Karpas-422 (cell line): ENCODE data around the gene AQP12A. TPM values are rescaled to one million over a fixed set of nuclear protein-coding genes. Genes with fewer than 3 reads are reported as not detected.
"Not testable (repeated sequence)": the region's sequence is repeated elsewhere in the genome, so short reads cannot be mapped to it uniquely, and the experiment has no call there.

ENCODE experiments used
- DNase-seq: peaks from one replicate; pipeline ENCODE4 v3.0.0-alpha.2; 2015
- H2AFZ ChIP-seq: fragments of 200-600 bp; sonication (generic); 2 replicates; pipeline ENCODE4 v1.6.1; 2014; ENCODE audit warnings: antibody characterized with exemption, low read length, mixed read lengths
- H3K27ac ChIP-seq: fragments of 200-600 bp; sonication (generic); 2 replicates; pipeline ENCODE4 v1.5.1; 2014; ENCODE audit warnings: mild to moderate bottlenecking, low read length, moderate library complexity
- H3K27me3 ChIP-seq: fragments of 200-600 bp; sonication (generic); 2 replicates; pipeline ENCODE4 v1.6.1; 2014; ENCODE audit warnings: low read length, mixed read lengths
- H3K36me3 ChIP-seq: fragments of 200-600 bp; sonication (generic); 2 replicates; pipeline ENCODE4 v1.6.1; 2014; ENCODE audit warnings: low read length, mixed read lengths; ENCODE audit not compliant: insufficient read depth
- H3K4me1 ChIP-seq: fragments of 200-600 bp; sonication (generic); 2 replicates; pipeline ENCODE4 v1.6.1; 2014; ENCODE audit warnings: mild to moderate bottlenecking, low read length, mixed read lengths
- H3K4me2 ChIP-seq: fragments of 200-600 bp; sonication (generic); 2 replicates; pipeline ENCODE4 v1.6.1; 2014; ENCODE audit warnings: low read length, low read depth, mild to moderate bottlenecking; ENCODE audit not compliant: poor library complexity, severe bottlenecking
- H3K4me3 ChIP-seq: fragments of 200-600 bp; sonication (generic); 2 replicates; pipeline ENCODE4 v1.5.1; 2014; ENCODE audit warnings: mild to moderate bottlenecking, antibody characterized with exemption, low read length, mixed read lengths
- H3K79me2 ChIP-seq: fragments of 200-600 bp; sonication (generic); 2 replicates; pipeline ENCODE4 v1.6.1; 2014; ENCODE audit warnings: mild to moderate bottlenecking, low read length, mixed read lengths
- H3K9ac ChIP-seq: fragments of 200-600 bp; sonication (generic); 2 replicates; pipeline ENCODE4 v1.6.0; 2014; ENCODE audit warnings: low read length
- H3K9me2 ChIP-seq: fragments of 200-600 bp; sonication (generic), shearing (Covaris generic); replicated peaks from 2 replicates; pipeline ENCODE4 v1.6.0; 2014; ENCODE audit warnings: mild to moderate bottlenecking, low read length, moderate library complexity; ENCODE audit not compliant: insufficient read depth
- H3K9me3 ChIP-seq: fragments of 300-700, 200-600 bp; sonication (generic); 2 replicates; pipeline ENCODE4 v1.6.1; 2014; ENCODE audit warnings: low read length, mixed read lengths
- H4K20me1 ChIP-seq: fragments of 200-600 bp; sonication (generic); 2 replicates; pipeline ENCODE4 v1.6.1; 2014; ENCODE audit warnings: mild to moderate bottlenecking, antibody characterized with exemption, low read length, low read depth; ENCODE audit not compliant: insufficient read depth
- total RNA-seq: library from RNA; depleted of rRNA; stranded (reverse); fragments of >200 nt; shearing (Covaris generic); gene quantifications from 2 replicates; pipeline ENCODE4 v1.2.3, GENCODE V29; 2014; ENCODE audit warnings: low replicate concordance

AQP12A gene
- total RNA-seq, 1 experiment from 2014 or later: not detected

DNA sequence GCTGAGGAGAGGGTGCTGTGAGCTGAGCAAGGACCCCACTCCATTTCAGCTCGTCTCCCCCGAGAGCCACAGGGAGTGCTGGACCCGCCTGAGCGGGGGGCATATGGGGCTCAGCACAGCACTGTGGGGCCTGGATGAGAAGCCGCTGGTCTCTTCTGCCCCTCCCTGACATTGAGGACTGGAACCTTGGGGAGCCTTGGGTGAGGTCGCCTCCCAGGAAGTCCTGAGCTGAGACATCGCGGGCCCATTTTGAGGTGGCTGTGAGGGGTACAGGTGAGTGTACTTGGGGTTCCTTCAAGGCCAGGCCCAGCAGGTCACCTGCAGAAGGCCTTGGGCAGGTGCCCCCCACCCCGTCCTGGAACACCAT lies 3.1 kb upstream of the AQP12A start:
- H3K27ac ChIP-seq: no peak overlapping the region
- no peaks in the 10 kb centered on the region for H3K9me3 ChIP-seq
- H3K79me2 ChIP-seq: no peaks in the 10 kb centered on the region
- no peaks in the 10 kb centered on the region for H4K20me1 ChIP-seq
- no peak overlapping the region for H3K4me2 ChIP-seq
- no peak for DNase-seq
- no peaks in the 10 kb centered on the region for H3K9me2 ChIP-seq
- no peaks in the 10 kb centered on the region for H3K36me3 ChIP-seq
- H2AFZ ChIP-seq: no peak overlapping the region
- H3K9ac ChIP-seq: no peak overlapping the region
- H3K4me1 ChIP-seq: no peaks in the 10 kb centered on the region
- H3K4me3 ChIP-seq: no peak overlapping the region
- H3K27me3 ChIP-seq: no peaks in the 10 kb centered on the region

DNA sequence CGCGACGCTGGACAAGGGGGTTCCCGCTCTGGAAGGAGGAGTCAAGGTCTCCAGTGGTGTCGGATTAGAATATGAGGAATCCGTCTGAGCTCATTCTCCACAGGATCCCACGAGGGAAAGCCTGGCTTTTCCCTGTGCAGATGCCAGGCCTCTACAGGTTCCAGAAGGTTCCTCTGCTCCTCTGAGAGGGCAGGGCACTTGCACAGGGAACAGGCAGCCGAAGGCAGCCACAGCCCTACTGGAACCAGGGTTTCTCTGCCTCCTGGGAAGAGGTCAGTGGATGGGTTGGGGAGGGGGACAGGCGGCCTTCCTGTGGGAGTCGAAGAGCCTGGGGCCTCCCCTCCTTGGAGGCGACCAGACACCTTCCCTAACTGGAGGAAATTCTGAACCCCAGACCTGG lies 1.7 kb upstream of the AQP12A start:
- Histone ChIP-seq H3K27me3 (no peaks in the 10 kb centered on the region), H3K79me2 (no peaks in the 10 kb centered on the region), H3K27ac (no peak overlapping the region), H4K20me1 (no peaks in the 10 kb centered on the region), H3K36me3 (no peaks in the 10 kb centered on the region), H3K4me1 (no peaks in the 10 kb centered on the region), H3K9ac (no peak overlapping the region), H3K4me2 (no peak overlapping the region), H2AFZ (no peak overlapping the region), H3K9me2 (no peaks in the 10 kb centered on the region), H3K4me3 (no peak overlapping the region), H3K9me3 (no peaks in the 10 kb centered on the region)
- DNase-seq: no peak

DNA sequence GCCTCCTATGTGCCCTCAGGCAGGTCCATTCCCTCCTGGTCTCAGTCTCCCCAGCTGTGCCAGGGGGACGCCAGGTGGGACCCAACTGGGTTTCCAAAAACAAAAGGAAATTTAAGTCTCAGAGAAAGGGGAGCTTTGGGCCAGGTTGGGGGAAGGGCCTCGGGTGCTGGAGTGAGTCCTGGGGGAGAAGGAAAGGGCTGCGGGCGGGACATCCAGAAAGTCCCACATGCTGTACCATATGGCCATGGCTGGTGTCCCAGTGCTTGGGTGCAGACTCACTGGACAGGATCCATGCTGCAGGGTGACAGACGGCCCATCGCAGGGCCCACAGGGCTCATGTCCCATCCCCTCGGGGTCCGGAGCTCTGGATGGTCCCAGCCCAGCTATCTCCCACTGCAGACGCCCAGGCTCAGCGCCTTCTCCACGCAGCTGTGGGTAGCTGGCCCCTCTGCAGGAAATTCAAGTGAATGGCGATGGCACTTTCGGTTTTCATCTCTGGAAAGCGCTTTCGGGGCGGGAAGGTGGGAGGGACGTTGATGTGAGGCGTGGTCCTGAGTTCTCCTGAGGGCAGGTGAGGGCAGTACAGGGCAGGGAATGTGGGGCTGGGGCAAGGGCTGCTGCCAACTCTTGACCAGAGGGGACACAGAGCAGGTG lies 1.1 kb upstream of the AQP12A start:
- DNase-seq, H4K20me1 ChIP-seq, H3K36me3 ChIP-seq, H2AFZ ChIP-seq, H3K9ac ChIP-seq, H3K4me3 ChIP-seq, H3K79me2 ChIP-seq, H3K9me3 ChIP-seq, H3K4me1 ChIP-seq, H3K4me2 ChIP-seq, H3K9me2 ChIP-seq, H3K27ac ChIP-seq, H3K27me3 ChIP-seq: not testable (repeated sequence)

DNA sequence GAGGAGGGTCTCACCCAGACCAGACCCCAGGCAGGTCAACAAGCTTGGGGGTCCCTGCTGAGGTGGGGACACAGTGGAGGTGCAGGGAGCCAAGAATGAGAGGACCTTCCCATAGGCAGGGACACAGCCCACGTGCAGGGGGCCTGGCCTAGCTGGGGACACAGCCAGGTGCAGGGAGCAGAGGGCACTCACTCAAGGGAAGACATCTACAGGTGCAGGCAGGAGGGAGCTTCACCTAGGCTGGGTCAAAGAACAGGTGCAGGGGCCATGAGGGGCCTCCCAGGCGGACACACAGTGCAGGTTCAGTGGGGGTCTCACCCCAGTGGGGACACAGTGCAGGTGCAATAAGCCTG lies 615 bp upstream of the AQP12A start:
- not testable (repeated sequence) for H3K36me3 ChIP-seq

DNA sequence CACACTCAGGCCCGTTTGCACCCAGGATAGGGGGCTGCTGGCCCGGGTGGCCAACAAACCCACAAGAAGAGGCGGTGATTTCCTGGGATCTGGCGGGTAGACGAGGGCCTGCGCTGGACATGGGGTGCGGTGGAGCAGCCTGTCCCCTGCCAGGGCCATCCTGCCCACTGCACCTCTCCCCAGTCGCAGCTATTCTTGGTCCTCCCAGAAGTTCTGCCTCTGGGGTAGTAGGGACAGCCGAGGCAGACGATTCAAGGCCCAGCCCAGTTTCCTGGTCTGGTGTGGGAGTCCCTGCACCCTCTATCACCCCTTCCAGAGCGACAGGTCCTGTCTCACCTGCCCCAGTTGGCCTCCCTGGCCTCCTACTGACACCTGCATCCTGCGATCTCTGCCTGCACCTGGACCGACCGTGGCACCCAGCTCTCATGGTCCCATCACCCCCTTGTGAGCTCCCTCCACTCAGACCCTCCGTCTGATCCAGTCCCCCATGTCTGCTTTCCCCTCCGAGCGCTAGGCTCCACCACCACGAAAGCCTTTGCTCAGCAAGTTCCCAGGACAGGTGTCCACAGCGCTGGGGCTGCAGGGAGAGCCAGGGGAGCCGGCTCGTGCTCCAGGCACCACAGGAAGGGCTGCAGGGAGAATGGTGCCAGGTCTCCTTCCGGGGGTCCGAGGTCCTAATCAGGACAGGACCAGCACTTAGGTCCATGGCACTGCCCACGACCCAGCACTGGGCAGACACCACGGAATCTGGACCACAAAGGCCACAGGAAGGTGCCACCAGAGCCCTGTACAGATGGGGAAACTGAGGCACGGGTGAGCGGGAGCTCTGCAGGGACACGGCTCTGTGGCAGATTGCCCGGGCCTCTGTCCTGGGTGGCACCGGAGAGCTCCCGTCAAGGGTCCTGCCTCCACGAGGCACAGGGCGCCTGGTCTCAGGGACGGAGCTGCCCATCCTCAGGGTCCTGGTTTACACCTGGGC lies 1.2 kb downstream of the AQP12A start:
- not testable (repeated sequence) for H3K27me3 ChIP-seq, H3K9ac ChIP-seq, H3K9me2 ChIP-seq, H3K36me3 ChIP-seq, H3K9me3 ChIP-seq, H3K27ac ChIP-seq, H3K4me2 ChIP-seq, H3K79me2 ChIP-seq, H2AFZ ChIP-seq, DNase-seq, H3K4me3 ChIP-seq, H4K20me1 ChIP-seq, H3K4me1 ChIP-seq

More for the DNA sequence above, 615 bp upstream of the AQP12A start:
- not testable (repeated sequence) for H3K9me3 ChIP-seq, DNase-seq, H3K9me2 ChIP-seq, H4K20me1 ChIP-seq, H3K79me2 ChIP-seq, H3K4me3 ChIP-seq, H3K27ac ChIP-seq, H3K4me1 ChIP-seq, H2AFZ ChIP-seq, H3K27me3 ChIP-seq, H3K9ac ChIP-seq, H3K4me2 ChIP-seq

DNA sequence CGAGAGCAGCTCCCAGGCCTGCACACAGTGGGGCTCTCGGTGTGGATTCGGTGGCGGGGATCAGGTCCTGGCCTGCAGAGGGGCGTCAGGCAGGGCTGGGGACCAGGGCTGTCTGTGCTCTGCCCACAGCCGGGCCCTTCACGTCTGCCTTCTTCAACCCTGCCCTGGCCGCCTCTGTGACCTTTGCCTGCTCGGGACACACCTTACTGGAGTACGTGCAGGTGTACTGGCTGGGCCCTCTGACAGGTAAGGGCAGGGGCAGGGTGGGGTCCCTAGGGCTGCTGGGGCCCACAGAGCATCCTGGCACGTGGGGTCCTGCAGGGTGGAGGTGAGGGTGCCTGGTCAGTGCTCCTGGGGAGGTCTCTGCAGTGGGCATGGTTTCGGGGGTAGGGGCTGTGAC lies 2.6 kb downstream of the AQP12A start:
- H3K36me3 ChIP-seq, H3K4me2 ChIP-seq, H3K27ac ChIP-seq, H3K4me3 ChIP-seq, DNase-seq, H3K9me3 ChIP-seq, H3K4me1 ChIP-seq, H3K79me2 ChIP-seq, H3K9me2 ChIP-seq, H3K27me3 ChIP-seq, H4K20me1 ChIP-seq, H3K9ac ChIP-seq, H2AFZ ChIP-seq: not testable (repeated sequence)

DNA sequence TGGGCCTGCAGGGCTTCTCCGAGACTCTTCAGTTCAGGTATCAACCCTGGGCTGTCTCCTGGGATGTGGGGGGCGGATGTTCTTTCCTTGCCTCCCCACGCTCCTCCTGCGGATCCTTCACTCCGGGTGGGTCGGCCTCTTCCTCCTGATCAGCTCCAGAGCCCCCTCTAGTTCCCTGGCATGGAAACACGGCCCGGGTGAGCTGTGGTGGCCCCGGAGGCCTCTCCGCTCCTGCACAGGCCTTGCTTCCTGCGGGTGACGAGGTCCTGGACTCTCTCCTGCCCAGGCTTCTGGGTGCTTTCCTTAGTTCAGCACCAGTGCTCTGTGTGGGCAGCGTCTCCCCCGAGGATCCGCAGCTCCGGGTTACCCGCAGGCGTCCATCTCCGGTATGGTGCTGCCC lies 3.9 kb downstream of the AQP12A start:
- not testable (repeated sequence) for H3K36me3 ChIP-seq, H3K9me2 ChIP-seq, H3K4me1 ChIP-seq, H3K79me2 ChIP-seq, H3K27me3 ChIP-seq, H3K4me3 ChIP-seq, H3K9ac ChIP-seq, DNase-seq, H4K20me1 ChIP-seq, H3K4me2 ChIP-seq, H2AFZ ChIP-seq, H3K9me3 ChIP-seq, H3K27ac ChIP-seq

DNA sequence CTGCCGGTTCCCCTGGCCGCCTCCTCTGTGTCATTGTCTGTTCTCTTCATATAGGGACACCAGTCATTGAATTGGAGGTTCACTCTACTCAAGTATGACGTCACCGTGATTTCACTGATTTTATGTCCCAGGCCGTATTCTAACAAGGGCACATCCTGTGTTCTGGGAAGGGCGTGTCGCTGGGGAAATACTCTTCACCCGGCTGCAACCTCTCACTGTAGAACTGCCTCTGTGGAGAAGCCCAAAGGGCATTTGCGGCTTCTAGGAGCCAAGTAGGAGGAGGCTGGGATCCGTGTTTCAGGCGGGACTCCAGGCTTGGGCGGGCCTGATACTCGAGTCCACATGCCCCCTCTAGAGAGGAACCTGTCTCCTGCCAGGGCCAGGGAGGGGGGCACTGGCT lies 4.8 kb downstream of the AQP12A start:
- not testable (repeated sequence) for DNase-seq, H3K4me3 ChIP-seq, H4K20me1 ChIP-seq, H3K27ac ChIP-seq, H3K4me2 ChIP-seq, H3K9me3 ChIP-seq, H3K4me1 ChIP-seq, H2AFZ ChIP-seq, H3K9ac ChIP-seq, H3K79me2 ChIP-seq, H3K9me2 ChIP-seq, H3K36me3 ChIP-seq, H3K27me3 ChIP-seq
